ENCODE measurements around the gene ADAM12.

ADAM12 gene

GRCh38 chr10:126324826-126325225, 63.5 kb downstream of the ADAM12 start:
- no peak for ATAC-seq
- no peak for TF ChIP-seq PPARA (CRISPR knock-in tag; IDR thresholded peaks at IDR 0.05; ENCODE audit: borderline replicate concordance)

DNA sequence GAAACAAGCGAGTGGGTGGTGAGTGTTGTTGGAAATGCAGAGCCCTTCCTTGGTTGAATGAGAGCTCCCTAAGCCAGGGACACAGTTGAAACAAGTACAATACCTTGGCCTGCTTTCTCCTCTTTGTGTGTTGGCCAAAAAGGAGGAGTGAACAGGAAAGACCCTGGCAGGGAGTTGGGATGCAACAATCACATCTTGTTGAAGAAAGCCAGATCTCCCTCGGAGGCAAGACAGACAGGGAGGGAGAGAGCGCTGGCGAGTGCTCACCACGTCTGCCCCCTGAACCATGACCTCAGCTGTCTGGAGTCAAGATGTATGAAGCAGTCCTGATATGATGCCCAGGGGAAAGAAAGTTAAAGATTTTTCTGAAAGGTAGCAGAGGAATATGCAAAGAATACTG, 66.8 kb downstream of the ADAM12 start:
- peak; percentile 60; the same call in 2 of the 3 replicates for ATAC-seq
- TF ChIP-seq GLIS3 (CRISPR knock-in tag; IDR thresholded peaks at IDR 0.05) (no peak), RARB (CRISPR knock-in tag; IDR thresholded peaks at IDR 0.05) (no peak), CSDC2 (CRISPR knock-in tag; IDR thresholded peaks at IDR 0.05) (peak; percentile 43; the same call in 1 of the 2 replicates), POU6F1 (CRISPR knock-in tag; IDR thresholded peaks at IDR 0.05; ENCODE audit: borderline replicate concordance, low read depth) (no peak)

DNA sequence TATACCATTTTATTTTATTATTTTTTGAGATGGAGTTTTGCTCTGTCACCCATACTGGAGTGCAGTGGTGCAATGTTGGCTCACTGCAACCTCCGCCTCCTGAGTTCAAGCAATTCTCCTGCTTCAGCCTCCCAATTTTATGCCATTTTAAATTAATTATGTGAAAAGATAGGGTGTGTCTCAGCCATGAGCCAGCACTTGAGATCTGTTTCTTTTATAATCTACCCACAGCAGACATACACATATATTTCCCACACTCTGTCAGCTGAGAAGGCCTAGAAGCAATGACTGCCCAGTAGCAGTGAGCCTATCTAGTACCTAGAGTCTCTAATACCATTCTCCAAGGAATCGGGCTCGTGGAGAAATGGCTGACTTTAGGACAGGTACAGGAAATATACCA, 70.5 kb downstream of the ADAM12 start:
- no peak for ATAC-seq
- TF ChIP-seq TCF4 (CRISPR knock-in tag; IDR thresholded peaks at IDR 0.05; ENCODE audit: borderline replicate concordance): no peak
- no peak for TF ChIP-seq PPARA (CRISPR knock-in tag; IDR thresholded peaks at IDR 0.05; ENCODE audit: borderline replicate concordance)
- TF ChIP-seq POU6F1 (CRISPR knock-in tag; IDR thresholded peaks at IDR 0.05; ENCODE audit: borderline replicate concordance, low read depth): no peak
- no peak for TF ChIP-seq ISL1 (CRISPR knock-in tag; IDR thresholded peaks at IDR 0.05)
- TF ChIP-seq, protein P1, sequence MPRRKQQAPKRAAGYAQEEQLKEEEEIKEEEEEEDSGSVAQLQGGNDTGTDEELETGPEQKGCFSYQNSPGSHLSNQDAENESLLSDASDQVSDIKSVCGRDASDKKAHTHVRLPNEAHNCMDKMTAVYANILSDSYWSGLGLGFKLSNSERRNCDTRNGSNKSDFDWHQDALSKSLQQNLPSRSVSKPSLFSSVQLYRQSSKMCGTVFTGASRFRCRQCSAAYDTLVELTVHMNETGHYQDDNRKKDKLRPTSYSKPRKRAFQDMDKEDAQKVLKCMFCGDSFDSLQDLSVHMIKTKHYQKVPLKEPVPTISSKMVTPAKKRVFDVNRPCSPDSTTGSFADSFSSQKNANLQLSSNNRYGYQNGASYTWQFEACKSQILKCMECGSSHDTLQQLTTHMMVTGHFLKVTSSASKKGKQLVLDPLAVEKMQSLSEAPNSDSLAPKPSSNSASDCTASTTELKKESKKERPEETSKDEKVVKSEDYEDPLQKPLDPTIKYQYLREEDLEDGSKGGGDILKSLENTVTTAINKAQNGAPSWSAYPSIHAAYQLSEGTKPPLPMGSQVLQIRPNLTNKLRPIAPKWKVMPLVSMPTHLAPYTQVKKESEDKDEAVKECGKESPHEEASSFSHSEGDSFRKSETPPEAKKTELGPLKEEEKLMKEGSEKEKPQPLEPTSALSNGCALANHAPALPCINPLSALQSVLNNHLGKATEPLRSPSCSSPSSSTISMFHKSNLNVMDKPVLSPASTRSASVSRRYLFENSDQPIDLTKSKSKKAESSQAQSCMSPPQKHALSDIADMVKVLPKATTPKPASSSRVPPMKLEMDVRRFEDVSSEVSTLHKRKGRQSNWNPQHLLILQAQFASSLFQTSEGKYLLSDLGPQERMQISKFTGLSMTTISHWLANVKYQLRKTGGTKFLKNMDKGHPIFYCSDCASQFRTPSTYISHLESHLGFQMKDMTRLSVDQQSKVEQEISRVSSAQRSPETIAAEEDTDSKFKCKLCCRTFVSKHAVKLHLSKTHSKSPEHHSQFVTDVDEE (CRISPR knock-in tag; IDR thresholded peaks at IDR 0.05): no peak
- TF ChIP-seq ZC3H10 (CRISPR knock-in tag; IDR thresholded peaks at IDR 0.05): no peak
- TF ChIP-seq ARNTL (CRISPR knock-in tag; IDR thresholded peaks at IDR 0.05; ENCODE audit: borderline replicate concordance, low read depth): no peak
- TF ChIP-seq ESRRG (CRISPR knock-in tag; IDR thresholded peaks at IDR 0.05): no peak
- TF ChIP-seq ZNF8 (CRISPR knock-in tag; IDR thresholded peaks at IDR 0.05): no peak
- no peak for TF ChIP-seq ZFP3 (CRISPR knock-in tag; IDR thresholded peaks at IDR 0.05)
- TF ChIP-seq OSR1 (CRISPR knock-in tag; IDR thresholded peaks at IDR 0.05): no peak
- TF ChIP-seq, protein P2, sequence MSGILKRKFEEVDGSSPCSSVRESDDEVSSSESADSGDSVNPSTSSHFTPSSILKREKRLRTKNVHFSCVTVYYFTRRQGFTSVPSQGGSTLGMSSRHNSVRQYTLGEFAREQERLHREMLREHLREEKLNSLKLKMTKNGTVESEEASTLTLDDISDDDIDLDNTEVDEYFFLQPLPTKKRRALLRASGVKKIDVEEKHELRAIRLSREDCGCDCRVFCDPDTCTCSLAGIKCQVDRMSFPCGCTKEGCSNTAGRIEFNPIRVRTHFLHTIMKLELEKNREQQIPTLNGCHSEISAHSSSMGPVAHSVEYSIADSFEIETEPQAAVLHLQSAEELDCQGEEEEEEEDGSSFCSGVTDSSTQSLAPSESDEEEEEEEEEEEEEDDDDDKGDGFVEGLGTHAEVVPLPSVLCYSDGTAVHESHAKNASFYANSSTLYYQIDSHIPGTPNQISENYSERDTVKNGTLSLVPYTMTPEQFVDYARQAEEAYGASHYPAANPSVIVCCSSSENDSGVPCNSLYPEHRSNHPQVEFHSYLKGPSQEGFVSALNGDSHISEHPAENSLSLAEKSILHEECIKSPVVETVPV (CRISPR knock-in tag; IDR thresholded peaks at IDR 0.05): no peak
- TF ChIP-seq ZFP30 (CRISPR knock-in tag; IDR thresholded peaks at IDR 0.05): no peak
- TF ChIP-seq RARB (CRISPR knock-in tag; IDR thresholded peaks at IDR 0.05): no peak
- TF ChIP-seq ZNF70 (CRISPR knock-in tag; IDR thresholded peaks at IDR 0.05): no peak
- no peak for TF ChIP-seq ZNF565 (CRISPR knock-in tag; conservative IDR thresholded peaks at IDR 0.05; ENCODE audit: low read depth)
- no peak for TF ChIP-seq TOX (CRISPR knock-in tag; IDR thresholded peaks at IDR 0.05; ENCODE audit: borderline replicate concordance)

DNA sequence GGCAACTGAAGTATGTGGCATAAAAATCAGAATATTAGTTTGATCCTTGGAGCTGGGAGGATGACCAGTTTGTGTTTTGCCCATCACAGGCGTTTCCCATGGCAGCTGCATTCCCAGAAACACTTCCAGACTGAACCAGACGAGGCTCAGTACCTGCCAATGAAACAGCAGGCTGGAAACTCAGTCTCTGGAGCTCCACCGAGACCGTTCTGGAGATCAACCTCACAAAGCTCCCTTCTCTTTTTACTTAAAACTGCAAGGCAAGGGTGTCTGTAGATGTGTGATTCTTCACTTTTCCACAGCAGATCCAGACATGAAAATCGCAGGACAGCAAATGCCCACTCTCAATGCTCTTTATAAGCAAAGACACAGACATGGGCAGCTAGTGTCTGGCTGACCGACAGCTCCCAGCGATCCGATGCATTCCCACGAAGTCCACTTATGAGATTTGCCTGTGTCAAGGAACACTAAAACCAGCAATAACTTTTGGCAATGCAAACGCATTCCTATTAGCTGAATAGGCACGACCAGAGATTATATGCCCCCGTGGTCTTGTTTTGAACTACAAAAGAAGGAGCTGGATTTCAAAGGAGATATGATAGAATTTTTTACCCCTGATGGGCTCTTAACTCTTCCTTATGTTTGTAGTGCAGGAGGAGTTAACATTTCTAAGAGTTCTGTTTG, 72.6 kb downstream of the ADAM12 start:
- TF ChIP-seq ZNF70 (CRISPR knock-in tag; IDR thresholded peaks at IDR 0.05) (no peak), ISL1 (CRISPR knock-in tag; IDR thresholded peaks at IDR 0.05) (peak; percentile 44; the same call in 1 of the 2 replicates)
- peak; percentile 91 for ATAC-seq
